Posterior vena cava (tissue), 2 donors: ENCODE measurements around the gene LYZL4. TPM values are rescaled to one million over a fixed set of nuclear protein-coding genes. Genes with fewer than 3 reads are reported as not detected.

Experiments
- total RNA-seq, 2 donors: library from RNA; stranded (reverse); fragmentation: NEBNext Ultra II Directional; extraction: Animal tissue kit (Norgen Biotek cat#: 25700); gene quantifications; one replicate each; pipeline ENCODE4 v1.2.1, GENCODE V29; 2021
- donor health status: DM: yes; HTN: yes; CAD: no.
- donor health status: DM: yes; HTN: yes; CAD: no.

Gene LYZL4
- total RNA-seq, 2 donors from 2014 or later = not detected

Other genes with a start within 250 kb of the LYZL4 start
- gene CCK, start 144.4 kb downstream of the LYZL4 start, total RNA-seq = not detected
- gene VIPR1, start 92.0 kb upstream of the LYZL4 start, total RNA-seq = 1 to 10 TPM; 1.3 to 2.2 TPM
- 10 to 100 TPM; 43.8 to 47.0 TPM for gene SEC22C, start 171.4 kb upstream of the LYZL4 start, total RNA-seq
- gene SS18L2, start 180.2 kb upstream of the LYZL4 start, total RNA-seq = 10 to 100 TPM; 15.4 to 16.8 TPM
- gene NKTR, start 190.1 kb upstream of the LYZL4 start, total RNA-seq = 10 to 100 TPM; 75.2 to 78.0 TPM
- 100 to 1,000 TPM in 1 of 2 donors, 10 to 100 TPM in 1; 83.8 to 109 TPM for gene ZBTB47, start 243.1 kb upstream of the LYZL4 start, total RNA-seq